OCI-LY7 (cell line): Measurements from ENCODE around the gene UBC. TPM values are rescaled to one million over a fixed set of nuclear protein-coding genes. Genes with fewer than 3 reads are reported as not detected.

Experiments used
- BruUV-seq: library from RNA; stranded (reverse); fragments of 400-500 nt; replicated peaks from 2 replicates; lab custom pipeline; 2021; lab: Mats Ljungman, UMichigan
- CTCF ChIA-PET: fragments of 300-600 bp; sonication (Branson Sonifier 250); formaldehyde crosslinking; loops from one replicate; lab custom pipeline; 2022; ENCODE audit warnings: antibody characterized with exemption; ENCODE audit not compliant: unreplicated experiment; lab: Charles Lee
- POLR2A ChIA-PET: fragments of 300-600 bp; sonication (Branson Sonifier 250); formaldehyde crosslinking; loops from one replicate; lab custom pipeline; 2022; ENCODE audit warnings: antibody characterized with exemption; lab: Charles Lee
- DNase-seq: peaks from one replicate; pipeline ENCODE4 v3.0.0-alpha.2; 2015; ENCODE audit warnings: low spot score
- H2AFZ ChIP-seq: fragments of 200-600 bp; sonication (generic), shearing (Covaris generic); 2 replicates; pipeline ENCODE4 v1.6.1; 2014; ENCODE audit warnings: mild to moderate bottlenecking, antibody characterized with exemption, low read length, moderate library complexity
- H3K27ac ChIP-seq: fragments of 200-600 bp; sonication (generic); 2 replicates; pipeline ENCODE4 v1.5.1; 2014; ENCODE audit warnings: mixed run types, low read depth, mild to moderate bottlenecking, moderate library complexity, low read length, inconsistent platforms; ENCODE audit not compliant: poor library complexity, severe bottlenecking
- H3K36me3 ChIP-seq: fragments of 200-600 bp; sonication (generic); 2 replicates; pipeline ENCODE4 v1.6.1; 2014; ENCODE audit warnings: mild to moderate bottlenecking, antibody characterized with exemption, low read length, moderate library complexity, mixed read lengths; ENCODE audit not compliant: insufficient read depth
- H3K4me1 ChIP-seq: fragments of 200-600 bp; sonication (generic); 2 replicates; pipeline ENCODE4 v1.5.1; 2014; ENCODE audit warnings: mild to moderate bottlenecking, low read length; ENCODE audit not compliant: insufficient read depth, poor library complexity, severe bottlenecking
- H3K4me2 ChIP-seq: fragments of 200-600 bp; sonication (generic); 2 replicates; pipeline ENCODE4 v1.6.1; 2014; ENCODE audit warnings: mild to moderate bottlenecking, low read length
- H3K4me3 ChIP-seq: fragments of 200-600 bp; sonication (generic); 2 replicates; pipeline ENCODE4 v1.5.1; 2014; ENCODE audit warnings: mild to moderate bottlenecking, low read depth, low read length; ENCODE audit not compliant: poor library complexity, severe bottlenecking
- H3K79me2 ChIP-seq: fragments of 200-600 bp; sonication (generic); 2 replicates; pipeline ENCODE4 v1.6.1; 2016; ENCODE audit warnings: low read depth, mild to moderate bottlenecking, low read length, moderate library complexity, mixed read lengths; ENCODE audit not compliant: insufficient read depth
- H3K9me2 ChIP-seq: fragments of 200-600 bp; sonication (generic); 2 replicates; pipeline ENCODE4 v1.6.1; 2016; ENCODE audit warnings: mild to moderate bottlenecking, low read length, mixed read lengths; ENCODE audit not compliant: insufficient read depth
- H3K9me3 ChIP-seq: fragments of 200-600 bp; sonication (generic); 2 replicates; pipeline ENCODE4 v1.6.1; 2014; ENCODE audit warnings: mild to moderate bottlenecking, mixed run types, low read length, mixed read lengths
- H4K20me1 ChIP-seq: fragments of 200-600 bp; sonication (generic); 2 replicates; pipeline ENCODE4 v1.6.1; 2014; ENCODE audit warnings: mild to moderate bottlenecking, antibody characterized with exemption, low read length, moderate library complexity, mixed read lengths; ENCODE audit not compliant: insufficient read depth
- EZH2phosphoT487 ChIP-seq: fragments of 200-600 bp; sonication (generic); IDR thresholded peaks from 2 replicates; pipeline ENCODE4 v1.6.1; 2018; ENCODE audit warnings: low read depth, borderline replicate concordance, mild to moderate bottlenecking, mixed run types, antibody characterized with exemption, low read length, moderate library complexity, mixed read lengths
- intact Hi-C: fragments of 100-400 bp; cut with micrococcal nuclease; formaldehyde crosslinking; loops from one replicate; pipeline ENCODE4 v1.10.0; 2022; ENCODE audit not compliant: unreplicated experiment
- total RNA-seq, 2 experiments: library from RNA; depleted of rRNA in 1 of 2; stranded (reverse); fragments of >200 nt in 1 of 2; shearing (Covaris generic) in 1 of 2; gene quantifications; 2 replicates each; pipeline ENCODE4 v1.2.3, GENCODE V29; 2014 to 2022
- TF ChIP-seq, protein P1 (sequence below): fragments of 200-600 bp; sonication (generic); conservative IDR thresholded peaks from 2 replicates; pipeline ENCODE4 v1.5.1; 2014; ENCODE audit warnings: mild to moderate bottlenecking, antibody characterized with exemption, low read length, moderate library complexity, mixed read lengths

The UBC gene
- total RNA-seq, 2 experiments from 2014 or later, result 431 to 616 TPM

DNA sequence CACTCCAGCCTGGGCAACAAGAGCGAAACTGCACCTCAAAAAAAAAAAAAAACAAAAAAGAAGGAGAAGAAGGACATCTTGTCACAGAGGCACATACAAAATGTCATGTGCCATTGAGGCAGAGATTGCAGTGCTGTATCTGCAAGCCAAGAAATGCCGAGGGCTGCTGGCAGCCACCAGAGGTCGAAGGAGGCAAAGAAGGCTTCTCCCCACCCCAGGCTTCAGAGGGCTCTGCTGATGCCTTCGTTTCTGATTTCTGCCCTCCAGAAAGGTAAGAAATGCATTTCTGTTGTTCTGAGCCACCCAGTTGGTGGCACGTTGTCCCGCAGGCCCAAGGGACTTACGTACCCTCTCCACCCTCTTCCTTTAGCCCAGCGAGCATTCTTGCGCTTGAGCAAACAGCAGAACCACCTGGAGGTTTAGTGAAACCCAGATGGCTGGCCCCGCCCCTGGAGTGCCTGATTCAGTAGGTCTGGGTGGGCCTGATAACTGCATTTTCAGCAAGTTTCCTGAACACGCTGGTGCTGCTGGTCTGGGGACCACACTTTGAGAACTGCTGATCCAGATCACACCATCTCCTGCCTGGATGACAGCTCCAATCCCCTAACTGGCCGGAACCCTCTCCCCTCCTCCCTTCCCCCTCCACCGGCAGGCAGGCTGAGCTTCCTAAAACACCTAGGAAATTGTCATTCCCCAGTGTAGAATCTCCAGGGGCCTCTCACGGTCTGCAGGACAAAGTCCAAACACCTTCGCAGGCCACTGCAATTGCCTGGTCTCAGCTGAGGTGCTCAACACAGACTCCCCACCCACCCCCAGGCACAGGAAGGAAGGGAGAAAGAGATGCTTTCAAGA is 29.6 kb downstream of the UBC start:
- H3K4me2 ChIP-seq, result peak overlapping the region; percentile 70

DNA sequence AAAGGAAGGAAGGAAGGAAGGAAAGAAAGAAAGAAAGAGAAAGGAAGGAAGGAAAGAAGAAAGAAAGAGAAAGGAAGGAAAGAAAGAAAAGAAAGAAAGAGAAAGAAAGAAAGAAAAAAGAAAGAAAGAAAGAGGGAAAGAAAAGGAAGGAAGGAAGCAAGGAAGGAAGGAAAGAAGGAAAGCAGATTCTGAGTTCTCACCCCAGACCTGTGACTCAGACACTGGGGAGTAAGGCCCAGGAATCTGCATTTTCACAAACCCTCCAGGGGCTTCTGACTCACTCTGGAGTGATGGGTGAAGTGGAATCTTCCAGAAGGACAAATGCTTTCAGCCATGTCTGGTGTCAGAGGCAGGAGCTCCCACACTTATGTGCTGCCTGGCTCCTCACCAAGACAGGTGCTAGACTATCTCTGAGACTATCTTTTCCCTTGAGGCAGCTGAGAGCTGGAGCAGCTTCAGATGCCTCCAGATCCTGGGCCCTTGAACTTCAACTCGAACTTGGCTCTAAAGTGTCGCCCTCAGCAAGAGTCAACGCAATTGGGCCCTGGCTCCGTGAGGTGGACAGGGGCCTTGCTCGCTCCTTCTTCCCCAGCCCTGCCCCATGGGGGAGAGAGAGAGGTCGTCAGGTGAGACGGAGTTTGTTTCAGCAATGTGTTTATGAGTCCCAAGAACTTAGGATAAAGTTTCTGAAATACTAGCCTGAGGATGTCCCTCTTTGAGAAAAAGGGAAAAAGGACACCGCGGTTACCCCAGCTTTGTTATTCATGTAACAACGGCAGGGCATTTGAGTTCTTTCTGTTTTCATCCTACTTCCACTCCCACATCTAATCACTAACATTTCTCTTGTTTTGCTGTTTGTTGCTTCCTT is 31.0 kb downstream of the UBC start:
- Histone ChIP-seq H3K4me2 (peak overlapping the region; percentile 70), H3K36me3 (no peaks in the 10 kb centered on the region), H3K79me2 (no peaks in the 10 kb centered on the region), H3K27ac (peak overlapping the region; percentile 95), H3K9me2 (no peaks in the 10 kb centered on the region), H3K9me3 (no peaks in the 10 kb centered on the region), H3K4me1 (peaks cover 64% of the 10 kb centered on the region), H2AFZ (peak overlapping the region; percentile 26; the same call in 1 of the 2 replicates), H4K20me1 (no peaks in the 10 kb centered on the region), H3K4me3 (peak overlapping the region; percentile 50)
- ChIA-PET POLR2A (interaction anchor here (0.9 to 1.1 kb wide), 4 partner anchors 11 to 1498 kb away, joined by 3 to 11 read pairs (median 4); no protein-coding TSS in a partner anchor), CTCF (no interaction called here)
- intact Hi-C loops, result loop anchor here (1.0 to 2.0 kb wide), 4 partner anchors 15 to 56 kb away; partner anchors contain the start of gene SCARB1
- peak; percentile 65 for DNase-seq
- BruUV-seq, result no TSS peak
- no peak for TF ChIP-seq EZH2phosphoT487
- TF ChIP-seq, protein P1, sequence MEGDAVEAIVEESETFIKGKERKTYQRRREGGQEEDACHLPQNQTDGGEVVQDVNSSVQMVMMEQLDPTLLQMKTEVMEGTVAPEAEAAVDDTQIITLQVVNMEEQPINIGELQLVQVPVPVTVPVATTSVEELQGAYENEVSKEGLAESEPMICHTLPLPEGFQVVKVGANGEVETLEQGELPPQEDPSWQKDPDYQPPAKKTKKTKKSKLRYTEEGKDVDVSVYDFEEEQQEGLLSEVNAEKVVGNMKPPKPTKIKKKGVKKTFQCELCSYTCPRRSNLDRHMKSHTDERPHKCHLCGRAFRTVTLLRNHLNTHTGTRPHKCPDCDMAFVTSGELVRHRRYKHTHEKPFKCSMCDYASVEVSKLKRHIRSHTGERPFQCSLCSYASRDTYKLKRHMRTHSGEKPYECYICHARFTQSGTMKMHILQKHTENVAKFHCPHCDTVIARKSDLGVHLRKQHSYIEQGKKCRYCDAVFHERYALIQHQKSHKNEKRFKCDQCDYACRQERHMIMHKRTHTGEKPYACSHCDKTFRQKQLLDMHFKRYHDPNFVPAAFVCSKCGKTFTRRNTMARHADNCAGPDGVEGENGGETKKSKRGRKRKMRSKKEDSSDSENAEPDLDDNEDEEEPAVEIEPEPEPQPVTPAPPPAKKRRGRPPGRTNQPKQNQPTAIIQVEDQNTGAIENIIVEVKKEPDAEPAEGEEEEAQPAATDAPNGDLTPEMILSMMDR, result no peak

More for the DNA sequence above, 29.6 kb downstream of the UBC start:
- Histone ChIP-seq H3K4me1 (peaks cover 75% of the 10 kb centered on the region), H3K79me2 (no peaks in the 10 kb centered on the region), H3K27ac (peak overlapping the region; percentile 95), H3K9me2 (no peaks in the 10 kb centered on the region), H3K36me3 (no peaks in the 10 kb centered on the region), H3K4me3 (peak overlapping the region; percentile 50), H2AFZ (peak overlapping the region; percentile 26; the same call in 1 of the 2 replicates), H4K20me1 (no peaks in the 10 kb centered on the region), H3K9me3 (no peaks in the 10 kb centered on the region)
- intact Hi-C loops, result loop anchor here (1.0 to 2.0 kb wide), 4 partner anchors 13 to 54 kb away; partner anchors contain the start of gene SCARB1
- DNase-seq, result peak; percentile 99
- ChIA-PET POLR2A (interaction anchor here (0.6 to 6.0 kb wide), 6 partner anchors 16 to 355 kb away, joined by 3 to 102 read pairs (median 9); no protein-coding TSS in a partner anchor), CTCF (interaction anchor here (0.9 kb wide), 1 partner anchor 33 kb away, joined by 3 read pairs; no protein-coding TSS in a partner anchor)
- BruUV-seq, result TSS peak; percentile 74
- TF ChIP-seq, protein P1, result peak; percentile 43
- TF ChIP-seq EZH2phosphoT487, result no peak
